Measurements from ENCODE around the gene RNF111. TPM values are rescaled to one million over a fixed set of nuclear protein-coding genes. Genes with fewer than 3 reads are reported as not detected.

RNF111 gene
- total RNA-seq (ENCODE audit: low replicate concordance): 5.6 and 10.4 TPM in 2 replicates

DNA sequence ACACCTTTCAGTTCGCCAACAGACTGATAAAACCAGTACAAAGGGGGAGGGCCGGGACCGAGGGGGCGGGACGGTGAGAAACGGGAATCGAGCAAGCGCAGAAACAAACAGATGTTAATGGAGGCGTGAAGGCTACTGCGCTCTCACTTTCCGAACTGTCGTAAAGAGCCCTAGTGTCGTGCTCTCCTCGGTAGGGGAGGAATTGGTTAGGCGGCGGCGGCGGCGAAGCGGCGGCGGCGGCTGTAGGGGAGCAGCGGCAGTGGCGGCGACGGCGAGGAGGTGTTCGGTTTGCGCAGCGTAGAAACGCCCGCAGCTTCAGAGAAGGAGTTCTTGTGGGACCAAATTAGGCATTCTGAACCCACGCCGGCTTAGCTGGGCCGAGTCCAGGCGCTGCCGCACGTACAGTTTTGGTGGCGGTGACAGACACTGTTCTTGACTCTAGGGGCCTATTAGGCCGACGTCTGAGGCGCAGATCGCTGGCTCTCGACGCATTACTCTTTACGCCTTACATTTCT is at the start of gene RNF111:
Gene RNF111, plus strand, starts transcription at position 173 of the 515 bp plus-strand sequence. CDS start 43,160 bp downstream, outside the sequence.

DNA sequence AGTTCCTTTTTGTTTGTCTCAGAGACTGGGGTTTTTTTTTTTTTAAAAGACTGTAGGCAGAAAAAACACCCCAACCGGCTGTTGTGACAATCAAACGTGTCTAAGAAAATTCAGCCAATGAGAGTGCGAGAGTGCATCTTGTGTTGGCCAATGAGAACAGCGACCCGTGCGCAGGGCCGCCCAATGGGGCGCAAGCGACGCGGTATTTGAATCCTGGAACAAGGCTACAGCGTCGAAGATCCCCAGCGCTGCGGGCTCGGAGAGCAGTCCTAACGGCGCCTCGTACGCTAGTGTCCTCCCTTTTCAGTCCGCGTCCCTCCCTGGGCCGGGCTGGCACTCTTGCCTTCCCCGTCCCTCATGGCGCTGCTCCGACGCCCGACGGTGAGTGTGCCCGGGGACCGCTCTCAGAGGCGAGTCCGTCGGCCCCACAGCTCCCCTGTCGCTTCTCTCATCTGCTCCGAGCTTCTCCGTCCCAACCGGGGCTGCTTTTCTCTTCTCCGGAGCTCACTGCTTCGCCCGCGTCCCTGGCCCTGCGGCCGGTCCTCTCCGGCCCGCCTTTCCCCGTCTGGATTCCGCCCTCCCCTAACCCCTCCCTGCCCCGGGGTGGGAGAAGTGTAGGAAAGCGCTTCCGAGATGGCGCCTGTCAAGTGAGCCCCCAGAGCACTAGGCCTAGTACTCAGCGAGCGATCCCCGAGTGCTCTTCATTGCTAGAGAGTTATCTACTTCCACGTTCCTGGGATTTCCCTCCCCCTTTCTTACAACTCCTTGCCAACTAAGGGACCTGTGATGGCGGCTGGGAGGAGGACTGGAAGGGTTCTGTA is 117.7 kb downstream of the RNF111 start, which contains the start of gene CCNB2:
Gene CCNB2, plus strand, starts transcription at position 235 of the 821 bp plus-strand sequence. Its CDS starts 123 bp downstream, at position 358.

Other genes starting within 250 kb of the RNF111 start
- 199 and 272 TPM in 2 replicates for gene ADAM10, start 238.0 kb upstream of the RNF111 start, total RNA-seq (ENCODE audit: low replicate concordance)
- gene MINDY2, start 216.4 kb upstream of the RNF111 start, total RNA-seq (ENCODE audit: low replicate concordance): 14.4 and 19.0 TPM in 2 replicates
- gene SLTM, start 54.0 kb upstream of the RNF111 start, total RNA-seq (ENCODE audit: low replicate concordance): 54.9 and 99.0 TPM in 2 replicates
- 2.6 and 10.1 TPM in 2 replicates for gene CCNB2, start 117.5 kb downstream of the RNF111 start, total RNA-seq (ENCODE audit: low replicate concordance)
- not detected in 2 replicates for gene LDHAL6B, start 219.2 kb downstream of the RNF111 start, total RNA-seq (ENCODE audit: low replicate concordance)